HG02798 (cell line): ENCODE data around the gene MAP7D2.

ENCODE experiments used
- ATAC-seq: cut with Tn5 transposase; IDR thresholded peaks from one replicate; pipeline ENCODE4 v1.9.1; 2021; ENCODE audit warnings: mild to moderate bottlenecking; ENCODE audit not compliant: unreplicated experiment, poor library complexity

MAP7D2 gene

DNA sequence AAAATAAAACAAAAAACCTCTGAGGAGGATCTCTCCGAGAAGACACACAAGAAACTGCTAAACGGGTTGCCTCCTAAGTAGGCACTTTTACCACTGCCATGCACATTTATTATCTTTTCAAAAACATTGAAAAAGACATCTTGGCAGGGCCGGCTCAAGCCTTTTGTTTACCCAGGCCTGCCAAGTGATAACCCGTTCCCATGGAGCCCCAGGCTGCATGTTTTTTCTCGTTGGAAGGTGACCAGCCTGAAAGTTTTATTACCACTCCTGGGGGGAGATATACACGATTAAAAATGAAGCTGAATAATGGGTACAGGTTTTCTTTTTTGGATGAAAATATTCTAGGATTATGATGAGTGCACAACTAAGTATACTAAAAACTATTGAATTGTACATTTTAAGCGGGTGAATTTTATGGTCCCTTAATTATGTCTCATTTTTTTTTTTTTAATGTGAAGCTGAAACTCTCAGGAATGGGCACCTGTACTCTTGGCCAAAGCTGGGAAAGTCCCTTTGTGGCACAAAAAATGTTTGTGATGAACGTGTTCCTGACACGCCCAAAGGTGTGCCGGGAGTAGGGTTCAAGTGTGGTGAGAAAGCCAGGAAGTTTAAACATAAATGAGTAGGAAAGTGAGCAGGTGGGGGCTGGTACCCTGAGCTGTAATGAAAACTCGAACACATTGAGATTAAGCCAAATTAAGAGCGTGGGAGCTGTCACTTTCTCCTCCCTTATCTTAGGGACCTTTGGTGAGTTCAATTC is 1.5 kb upstream of the MAP7D2 start:
- ATAC-seq: no peak

DNA sequence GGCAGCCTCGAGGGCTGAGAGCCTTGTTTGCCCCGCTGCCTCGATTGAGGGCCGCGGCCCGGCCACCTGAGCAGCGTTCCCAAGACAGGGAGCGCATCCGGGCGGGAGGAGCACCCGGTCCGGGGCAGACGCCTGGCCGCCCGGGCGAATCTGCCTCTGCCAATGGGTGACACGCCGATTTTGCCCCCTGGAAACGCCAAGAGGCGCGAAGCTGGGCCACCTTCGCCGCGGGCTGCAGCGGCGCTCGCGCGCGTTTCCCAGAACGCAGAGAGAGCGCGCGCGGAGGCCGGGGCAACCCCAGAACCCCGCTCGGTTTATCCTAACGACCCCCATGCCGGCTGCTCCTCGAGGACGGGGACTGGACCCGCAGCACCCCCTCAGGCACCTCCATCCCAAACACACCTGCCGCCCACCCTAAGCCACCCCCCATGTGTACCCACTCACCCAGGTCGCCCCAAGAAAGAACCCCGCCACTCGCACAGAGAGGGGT is 575 bp downstream of the MAP7D2 start:
- no peak for ATAC-seq

DNA sequence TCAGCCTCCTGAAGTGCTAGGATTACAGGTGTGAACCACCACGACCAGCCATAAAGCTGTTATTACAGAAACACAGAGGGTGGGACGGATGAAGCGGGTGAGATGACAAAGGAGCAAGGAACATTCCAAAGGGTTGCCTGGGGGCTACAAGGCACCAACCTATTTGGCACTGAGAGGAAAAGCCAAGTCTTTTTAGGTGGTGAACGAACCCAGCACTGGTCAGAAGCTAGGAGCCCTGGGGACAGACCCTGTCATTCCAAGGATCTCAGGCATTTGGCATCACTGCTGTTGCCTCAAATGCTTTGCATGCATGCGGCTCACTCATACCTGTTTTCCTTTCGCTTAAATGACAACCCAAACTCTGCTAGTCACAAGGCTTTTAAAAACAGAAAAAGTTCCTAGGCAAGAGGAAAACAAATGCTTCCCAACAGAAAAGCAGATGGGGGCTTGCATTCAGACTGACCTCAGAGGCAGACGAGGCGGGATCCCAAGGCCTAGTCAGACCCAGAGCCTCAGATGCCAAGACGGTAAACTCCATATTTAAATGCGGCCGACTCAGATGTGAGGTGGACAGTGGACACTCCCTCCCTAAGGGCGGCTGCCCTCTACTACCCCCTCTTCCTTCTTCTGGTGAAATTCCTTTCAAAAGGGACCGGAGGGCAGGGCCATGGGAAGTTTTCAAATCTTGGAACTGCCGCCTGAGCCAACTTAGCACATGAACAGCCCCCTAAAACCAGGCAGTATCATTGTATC is 4.5 kb downstream of the MAP7D2 start:
- no peak for ATAC-seq

DNA sequence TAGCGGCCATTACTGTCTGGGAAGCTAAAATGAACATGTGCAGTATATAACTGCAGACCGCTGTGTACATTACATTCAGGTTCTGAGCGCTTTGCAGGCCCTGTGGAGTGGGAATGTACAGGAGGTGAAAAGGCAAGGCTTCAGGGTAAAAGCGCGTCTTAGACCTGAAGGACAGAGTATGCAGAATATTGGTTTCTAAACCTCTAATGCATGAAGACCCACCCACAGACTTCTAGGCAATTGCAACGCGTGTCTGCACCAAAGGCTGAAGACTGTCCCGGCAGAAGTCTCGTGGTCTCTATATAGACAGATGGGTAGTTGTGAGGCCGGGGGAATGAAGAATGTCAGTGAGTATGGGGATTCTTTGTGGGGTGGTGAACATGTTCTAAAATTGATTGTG is 5.4 kb downstream of the MAP7D2 start:
- ATAC-seq: no peak

DNA sequence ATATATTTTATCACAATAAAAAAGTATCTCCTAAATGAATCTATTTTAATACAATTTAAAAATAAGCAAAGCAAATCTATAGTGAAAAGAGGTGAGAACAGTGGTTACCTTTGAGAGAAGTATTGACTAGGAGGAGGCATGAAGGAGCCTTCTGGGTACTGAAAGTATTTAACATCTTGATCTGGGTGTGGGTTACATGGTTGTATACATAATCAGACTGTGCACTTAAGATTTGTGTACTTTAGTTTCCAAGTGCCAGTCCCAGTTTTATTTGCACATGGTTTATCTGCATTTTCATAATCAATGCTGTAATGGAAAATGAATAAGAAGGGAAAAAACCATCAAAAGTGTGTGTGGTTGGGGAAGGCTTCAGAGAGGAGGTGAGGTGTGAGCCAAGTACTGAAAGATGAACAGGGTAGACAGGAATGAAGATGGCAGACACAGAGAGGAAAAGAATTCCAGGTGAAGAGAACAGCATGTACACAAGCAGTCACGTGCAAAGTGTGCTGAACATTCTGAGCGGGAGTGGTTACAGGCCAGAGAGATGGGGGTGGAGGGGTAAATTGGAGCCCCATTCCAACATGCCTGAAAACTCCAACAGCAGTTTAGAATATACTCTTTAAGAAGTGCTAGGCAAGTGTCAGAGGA is 14.6 kb downstream of the MAP7D2 start:
- no peak for ATAC-seq

DNA sequence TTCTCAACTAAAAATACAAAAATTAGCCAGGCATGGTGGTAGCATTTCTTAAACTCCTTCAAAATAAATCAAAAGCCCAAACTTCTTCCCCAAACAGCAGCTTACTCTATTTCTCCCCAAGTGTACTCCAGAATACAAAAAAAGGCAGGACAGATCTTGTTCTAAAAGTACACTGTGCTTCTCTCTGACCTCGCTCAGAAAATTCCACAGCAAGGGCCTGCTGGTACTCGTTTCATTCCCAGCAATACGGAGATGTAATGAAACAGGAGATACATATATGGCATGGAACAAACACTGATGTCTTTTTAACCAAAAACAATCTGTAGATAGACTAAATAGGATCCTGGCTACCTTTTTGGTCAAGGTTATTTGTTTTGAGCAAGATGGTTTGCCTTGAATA is 25.2 kb downstream of the MAP7D2 start:
- no peak for ATAC-seq

DNA sequence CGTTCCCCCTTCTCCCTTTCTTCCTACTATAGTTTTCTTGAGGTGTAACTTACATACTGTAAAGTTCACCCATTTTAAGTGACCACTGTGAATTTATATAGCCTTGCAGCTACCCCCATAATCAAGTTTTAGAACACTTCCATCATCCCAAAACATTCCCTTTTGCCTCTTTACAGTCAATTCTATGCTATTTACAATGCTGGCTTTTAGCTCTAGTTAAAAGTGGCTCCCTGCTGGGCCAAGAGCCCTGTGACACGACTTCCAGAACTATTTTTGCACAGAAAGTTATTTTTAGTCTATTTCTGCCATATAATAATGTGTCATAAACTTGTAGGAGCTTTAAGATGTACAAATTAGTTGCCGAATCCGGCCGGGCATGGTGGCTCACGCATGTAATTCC is 26.9 kb downstream of the MAP7D2 start:
- ATAC-seq: no peak

DNA sequence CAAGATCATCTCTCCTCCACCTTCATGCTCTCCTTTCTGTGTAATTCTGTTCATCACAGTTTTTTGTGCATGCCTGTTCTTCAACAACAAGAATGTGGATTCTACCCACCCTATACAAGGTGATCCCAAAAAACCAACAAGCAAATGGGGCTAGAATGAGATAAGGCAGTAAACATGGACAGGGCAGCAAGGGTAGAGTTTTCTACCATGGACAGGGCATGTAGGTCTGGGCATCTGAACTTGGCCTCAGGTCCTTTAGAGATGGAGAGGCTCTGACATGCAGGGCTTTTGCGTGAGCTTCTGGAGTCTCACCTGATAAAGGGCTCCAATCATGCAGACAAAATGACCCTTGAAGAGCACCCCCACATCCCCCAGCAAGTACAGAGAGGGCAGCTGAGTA is 36.4 kb downstream of the MAP7D2 start:
- no peak for ATAC-seq

DNA sequence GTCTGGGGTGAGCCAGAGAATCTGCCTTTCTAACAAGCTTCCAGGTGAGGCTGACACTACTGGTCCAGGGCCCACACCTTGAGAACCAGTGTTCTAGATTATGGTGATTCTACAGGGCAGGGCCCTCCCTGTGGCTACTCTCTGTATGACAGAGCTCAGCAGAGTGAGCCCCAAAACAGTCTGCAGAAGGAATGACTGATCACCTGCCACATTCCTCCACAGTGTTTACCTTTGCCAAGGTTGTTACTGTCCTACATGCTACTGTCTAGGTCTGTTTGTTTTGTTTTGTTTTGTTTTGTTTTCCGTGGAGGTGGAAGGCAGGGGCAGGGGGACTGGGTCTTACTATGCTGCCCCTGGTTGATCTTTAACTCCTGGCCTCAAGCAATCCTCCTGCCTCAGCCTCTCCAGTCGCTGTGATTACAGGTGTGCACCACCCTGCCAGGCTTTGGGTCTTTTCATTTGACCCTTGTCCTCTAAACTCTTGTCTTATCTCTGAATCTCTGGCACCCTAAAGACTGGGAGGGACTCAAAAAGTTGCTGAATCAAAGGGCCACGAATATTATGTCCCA is 45.1 kb downstream of the MAP7D2 start:
- no peak for ATAC-seq

DNA sequence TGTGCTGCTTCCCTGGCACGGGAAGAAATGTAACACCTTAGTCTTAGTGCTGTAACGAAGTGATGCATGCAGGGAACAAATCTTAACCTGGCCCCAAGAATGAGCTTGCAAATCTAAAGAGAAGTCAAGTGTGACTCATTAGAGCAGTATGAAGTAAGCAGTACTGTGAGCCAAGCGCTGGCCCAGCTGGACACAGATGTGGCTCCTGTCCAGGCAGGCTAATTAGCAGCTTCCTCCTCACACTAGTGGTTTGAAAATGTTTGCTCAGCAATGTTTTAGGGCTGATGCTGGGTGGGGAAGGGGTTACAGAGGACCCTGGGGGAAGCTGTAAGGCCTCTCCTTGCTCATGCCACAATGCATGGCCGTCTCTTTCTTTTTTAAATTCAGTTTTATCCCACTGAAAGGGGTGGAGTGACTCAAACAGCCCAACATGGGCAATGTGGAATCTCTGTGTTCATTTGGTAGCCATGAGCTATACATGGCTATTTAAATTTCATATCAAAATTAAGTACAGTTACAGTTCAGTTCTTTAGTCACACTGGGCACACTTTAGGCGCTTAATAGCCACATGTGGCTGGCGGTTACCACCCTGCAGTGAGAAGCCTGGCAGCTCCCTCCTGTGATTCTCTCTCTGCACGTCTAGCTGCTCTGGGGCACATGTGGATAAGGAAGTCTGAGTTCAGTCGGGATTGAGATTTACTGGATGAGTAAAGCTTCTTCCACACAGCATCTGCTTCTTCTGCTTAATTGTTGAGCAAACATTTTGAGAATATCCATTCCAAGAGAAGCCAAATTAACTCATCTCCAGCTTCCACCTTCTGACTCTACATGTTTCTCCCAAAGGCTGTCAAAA is 48.8 kb downstream of the MAP7D2 start:
- ATAC-seq: no peak

DNA sequence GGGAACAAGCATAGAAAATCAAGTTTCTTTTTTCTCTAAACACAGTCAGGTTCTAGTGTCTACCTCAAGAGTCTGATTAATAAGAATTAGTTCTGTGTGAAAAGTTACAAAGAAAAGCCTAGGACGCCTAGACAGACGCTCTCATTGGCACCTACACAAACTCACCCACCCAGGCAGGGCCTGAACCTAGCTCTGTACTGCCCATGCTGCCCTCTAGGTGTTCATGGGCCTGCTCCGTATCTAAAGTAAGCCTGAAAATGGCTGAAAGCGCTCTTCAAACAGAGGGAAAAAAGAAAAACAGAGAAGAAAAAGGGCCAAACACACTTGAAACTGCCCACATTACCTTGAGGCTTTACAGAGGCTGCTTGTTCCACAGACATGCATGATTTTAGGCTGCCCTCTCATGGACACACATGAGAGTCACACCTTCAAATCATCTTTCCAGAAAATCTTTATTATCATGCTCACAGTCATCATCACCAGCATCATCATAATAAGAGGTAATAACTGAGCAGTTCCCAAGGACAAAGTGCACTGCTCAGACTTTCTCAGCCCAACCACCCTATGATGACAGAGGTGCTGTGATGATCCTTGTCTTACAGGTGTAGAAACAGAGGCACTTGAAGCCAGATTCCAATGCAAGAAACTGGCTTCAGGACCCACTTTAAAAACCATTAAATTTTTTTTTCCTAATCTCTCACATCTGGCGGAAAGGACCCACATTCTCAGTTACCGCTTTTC is 49.6 kb downstream of the MAP7D2 start:
- ATAC-seq: peak; percentile 65

DNA sequence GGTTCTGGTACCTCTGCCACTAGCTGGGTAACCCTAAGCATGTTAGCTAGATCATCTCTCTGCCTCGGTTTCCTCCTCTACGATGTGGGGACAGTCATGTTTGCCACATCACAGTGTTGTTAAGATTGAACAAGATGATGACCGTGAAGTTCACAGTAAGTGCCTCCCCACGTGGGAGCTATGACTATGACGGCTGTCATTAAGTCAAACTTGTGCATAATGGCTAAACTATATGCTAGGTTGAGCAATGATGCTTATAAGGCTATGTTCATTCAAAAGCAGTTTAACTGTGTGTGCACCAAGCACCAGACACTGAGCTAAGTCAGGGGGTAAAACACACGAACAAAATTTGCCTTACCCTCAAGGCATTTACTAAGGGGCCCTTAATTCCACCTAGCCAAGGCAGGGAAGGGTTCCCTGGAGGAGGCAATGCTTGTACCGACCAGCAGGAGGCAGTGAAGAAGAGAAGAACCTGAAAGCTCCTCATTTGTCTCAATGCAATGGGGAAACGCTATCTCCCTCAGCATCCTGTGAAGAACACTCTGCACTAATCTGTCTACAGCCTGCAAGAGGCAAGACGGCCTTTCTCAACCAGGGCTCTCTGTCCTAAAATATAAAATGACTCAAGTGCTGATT is 52.9 kb downstream of the MAP7D2 start:
- ATAC-seq: no peak

DNA sequence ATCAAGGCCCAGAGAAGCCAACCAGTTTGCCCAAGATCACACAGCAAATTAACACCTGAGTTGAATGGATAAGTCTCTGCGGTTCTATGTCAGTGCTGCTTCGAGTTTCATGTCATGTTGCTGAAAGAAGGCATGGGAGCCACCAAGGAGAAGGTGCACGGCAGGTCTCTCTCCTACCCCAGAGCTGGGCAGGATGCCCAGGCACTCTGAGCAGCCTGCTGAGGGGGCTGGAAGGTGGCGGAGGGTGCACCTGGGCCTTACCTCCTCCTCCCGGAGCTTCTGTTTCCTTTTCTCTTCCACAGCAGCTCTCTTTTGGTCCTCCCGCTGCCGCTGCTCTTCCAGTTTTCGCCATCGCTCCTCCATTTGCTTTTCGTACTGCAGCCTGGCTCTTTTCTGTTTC is 53.6 kb downstream of the MAP7D2 start:
- no peak for ATAC-seq

DNA sequence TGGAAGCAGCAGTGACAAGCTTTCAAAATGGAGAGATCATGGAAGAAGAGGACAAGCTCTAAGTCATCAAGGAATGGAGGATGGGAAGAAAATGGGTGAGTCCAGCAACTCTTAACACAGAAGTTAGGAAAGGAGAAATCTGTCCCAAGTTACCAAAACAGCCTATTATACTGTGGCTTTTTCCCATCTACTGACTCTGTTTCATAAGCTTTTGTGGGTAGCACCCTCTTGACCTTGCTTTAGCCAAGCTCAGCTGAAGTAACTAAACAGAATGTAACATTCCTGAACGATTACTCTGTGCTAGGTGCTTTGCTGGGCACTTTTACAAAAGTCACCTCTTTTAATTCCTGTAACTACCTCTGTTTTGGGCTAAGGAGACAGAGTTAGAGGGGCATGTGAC is 54.9 kb downstream of the MAP7D2 start:
- ATAC-seq: no peak

DNA sequence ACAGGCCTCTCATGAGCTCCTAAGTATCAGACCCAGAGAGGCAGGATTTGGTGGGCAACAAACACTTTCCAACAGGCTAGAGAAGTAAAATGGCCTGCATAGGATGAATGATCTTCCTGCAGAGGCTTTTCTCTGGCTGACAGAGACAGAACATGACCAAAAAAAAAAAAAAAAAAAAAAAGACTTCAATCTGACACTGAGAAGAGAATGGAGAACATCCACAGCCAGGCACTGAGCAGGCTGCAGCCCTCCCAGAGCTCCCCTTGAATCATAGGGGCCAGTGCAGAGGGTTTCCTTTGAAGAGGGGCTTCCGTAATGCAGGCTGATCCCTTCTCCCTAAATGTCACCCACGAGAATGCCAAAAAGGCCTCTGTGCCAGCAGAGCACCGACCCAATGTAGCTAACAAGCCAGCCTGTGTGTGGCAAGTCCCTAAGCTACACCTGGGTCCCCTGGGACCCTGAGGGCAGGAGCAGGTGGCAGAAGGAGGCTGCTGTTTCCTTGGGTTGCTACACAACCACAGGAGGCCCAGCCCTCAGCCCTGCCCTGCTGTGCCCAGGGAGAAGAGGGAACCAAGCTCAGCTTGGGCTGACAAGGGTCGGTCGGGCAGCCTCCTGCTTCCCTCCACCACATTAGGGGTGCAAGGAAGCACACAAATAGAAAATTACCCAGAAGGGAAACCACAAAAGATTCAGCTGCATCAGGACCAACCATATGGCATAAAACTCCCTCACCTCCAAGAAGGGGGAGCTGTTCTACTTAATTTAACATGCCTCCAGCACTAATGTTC is 55.6 kb downstream of the MAP7D2 start:
- peak; percentile 78 for ATAC-seq

DNA sequence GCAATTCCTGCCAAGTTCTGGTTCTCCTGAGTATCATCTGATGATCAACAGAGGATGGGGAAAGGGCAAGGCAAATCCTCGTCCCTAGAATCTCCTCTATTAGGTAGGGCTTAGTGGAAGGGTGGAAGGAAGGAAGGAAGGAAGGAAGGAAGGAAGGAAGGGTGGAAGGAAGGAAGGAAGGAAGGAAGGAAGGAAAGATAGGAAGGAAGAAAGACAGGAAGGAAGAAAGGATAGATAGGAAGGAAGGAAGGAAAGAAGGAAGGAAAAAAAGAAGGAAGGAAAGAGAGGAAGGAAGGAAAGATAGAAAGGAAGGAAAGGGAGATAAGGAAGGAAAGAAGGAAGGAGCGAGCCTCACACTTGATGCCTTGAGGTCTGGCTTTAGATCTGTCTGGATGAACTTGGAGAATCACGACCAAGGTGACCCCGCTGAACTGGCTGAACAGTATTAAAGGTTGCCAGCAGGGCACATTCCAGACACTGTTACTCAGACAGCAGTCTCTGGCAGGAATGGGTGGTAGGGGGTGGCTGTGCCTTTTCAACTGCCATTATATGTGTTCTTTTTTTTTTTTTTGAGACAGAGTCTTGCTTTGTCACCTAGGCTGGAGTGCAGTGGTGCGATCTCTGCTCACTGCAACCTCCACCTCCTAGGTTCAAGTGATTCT is 57.1 kb downstream of the MAP7D2 start:
- no peak for ATAC-seq

DNA sequence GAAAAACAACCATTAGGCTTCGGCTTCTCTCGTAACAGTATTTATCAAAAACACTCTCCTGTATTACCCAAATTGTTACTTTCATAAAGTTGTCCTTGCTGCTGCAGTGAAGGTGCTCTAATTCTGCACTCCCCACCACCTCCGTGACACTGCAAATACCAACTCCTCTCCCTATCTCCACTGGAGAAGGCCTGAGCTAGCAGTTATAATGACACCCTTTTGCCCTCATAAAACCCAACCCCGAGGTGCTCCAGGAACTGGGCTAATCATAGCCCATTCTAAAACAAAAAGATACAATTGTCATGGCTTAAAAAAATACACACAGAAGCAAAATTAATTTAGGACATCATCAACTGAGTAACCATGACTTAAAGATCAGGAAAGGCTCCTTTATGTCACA is 59.2 kb downstream of the MAP7D2 start:
- ATAC-seq: no peak

DNA sequence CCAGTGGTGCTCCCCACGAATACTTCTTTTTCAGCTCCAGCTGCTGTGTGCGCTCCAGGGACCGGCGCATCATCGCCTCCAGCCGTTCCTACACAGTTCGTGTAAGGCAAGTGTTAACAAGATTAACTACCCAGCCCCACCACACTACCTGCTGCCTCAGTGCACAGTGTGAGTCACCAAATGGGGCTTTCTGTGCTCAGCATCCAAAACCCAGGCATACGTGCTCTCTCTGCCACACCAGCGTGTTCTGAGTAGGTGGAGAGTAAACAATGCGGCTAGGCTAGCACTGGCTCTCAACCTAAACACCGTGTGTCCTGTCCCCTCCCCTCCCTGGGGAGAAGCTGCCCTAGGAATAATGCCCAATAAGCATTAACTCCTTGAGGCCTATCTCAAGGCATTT is 60.0 kb downstream of the MAP7D2 start:
- ATAC-seq: peak; percentile 53
